Gastrocnemius medialis (tissue), 4 donors: ENCODE measurements around the gene STARD3NL. TPM values are rescaled to one million over a fixed set of nuclear protein-coding genes. Genes with fewer than 3 reads are reported as not detected.

Experiments
- ATAC-seq, 2 donors: fragments of 150-250 bp; one replicate each; pipeline ENCODE4 v1.9.1; 2016
- DNase-seq, 2 donors: peaks; one replicate each; pipeline ENCODE4 v3.0.0-alpha.2; 2019
- H3K27ac ChIP-seq, 4 donors: fragments of 200-600 bp; sonication (generic); 1 replicate in 1 of 4; 2 replicates in 3 of 4; pipeline ENCODE4 v1.5.1; 2016 to 2018; ENCODE audit warnings: mild to moderate bottlenecking in 2 of 4, moderate library complexity in 1 of 4
- H3K27me3 ChIP-seq, 3 donors: fragments of 200-600 bp; sonication (generic) in 2 of 3; 1 replicate in 1 of 3; 2 replicates in 2 of 3; pipeline versions ENCODE4 v1.5.1 to v1.6.0; 2016 to 2019; ENCODE audit warnings: mild to moderate bottlenecking in 1 of 3, moderate library complexity in 1 of 3
- H3K36me3 ChIP-seq, 2 donors: fragments of 200-600 bp; sonication (generic) in 1 of 2; one replicate each; pipeline ENCODE4 v1.5.1; 2017 to 2018
- H3K4me1 ChIP-seq, 2 donors: fragments of 200-600 bp; sonication (generic) in 1 of 2; one replicate each; pipeline ENCODE4 v1.5.1; 2016 to 2017; ENCODE audit warnings: mild to moderate bottlenecking in 2 of 2
- H3K4me3 ChIP-seq, 4 donors: fragments of 200-600 bp; sonication (generic) in 3 of 4; 1 replicate in 1 of 4; 2 replicates in 3 of 4; pipeline ENCODE4 v1.5.1; 2016 to 2019; ENCODE audit warnings: mild to moderate bottlenecking in 2 of 4
- H3K9me3 ChIP-seq, 3 donors: fragments of 200-600 bp; sonication (generic) in 2 of 3; 1 replicate in 1 of 3; 2 replicates in 2 of 3; pipeline ENCODE4 v1.5.1; 2016 to 2019
- POLR2A ChIP-seq, 2 donors: fragments of 450-650 bp; IDR thresholded peaks; one replicate each; pipeline ENCODE4 v1.6.1; 2017; ENCODE audit warnings: antibody characterized with exemption in 2 of 2, mild to moderate bottlenecking in 2 of 2, moderate library complexity in 2 of 2
- in situ Hi-C, 4 donors: fragments of 200-750 bp; cut with MboI; loops; one replicate each; pipeline versions ENCODE4 v1.15.0 to v1.8.0; 2017; ENCODE audit warnings: low sequenced_read_pairs in 4 of 4
- intact Hi-C: fragments of 100-400 bp; cut with DNase I; formaldehyde crosslinking; loops from one replicate; pipeline ENCODE4 v1.15.1; 2023; ENCODE audit warnings: low total_unique reads
- total RNA-seq, 4 donors: library from RNA; depleted of rRNA; stranded (reverse); fragments of >200 nt; gene quantifications; one replicate each; pipeline versions ENCODE4 v1.1.0 to v1.2.3, GENCODE V29; 2016
- TF ChIP-seq, protein P1 (sequence below), 5 experiments: fragments of 450-650 bp in 3 of 5; fragments of 200-600 bp in 2 of 5; sonication (generic) in 2 of 5; IDR thresholded peaks in 4 of 5; conservative IDR thresholded peaks in 1 of 5; 1 replicate in 4 of 5; 2 replicates in 1 of 5; pipeline ENCODE4 v1.5.1; 2016 to 2019; ENCODE audit warnings: antibody characterized with exemption in 5 of 5, mild to moderate bottlenecking in 3 of 5, moderate library complexity in 3 of 5

The STARD3NL gene
- total RNA-seq, 4 donors from 2014 or later, result 18.1 to 22.0 (median 19.7) TPM

DNA sequence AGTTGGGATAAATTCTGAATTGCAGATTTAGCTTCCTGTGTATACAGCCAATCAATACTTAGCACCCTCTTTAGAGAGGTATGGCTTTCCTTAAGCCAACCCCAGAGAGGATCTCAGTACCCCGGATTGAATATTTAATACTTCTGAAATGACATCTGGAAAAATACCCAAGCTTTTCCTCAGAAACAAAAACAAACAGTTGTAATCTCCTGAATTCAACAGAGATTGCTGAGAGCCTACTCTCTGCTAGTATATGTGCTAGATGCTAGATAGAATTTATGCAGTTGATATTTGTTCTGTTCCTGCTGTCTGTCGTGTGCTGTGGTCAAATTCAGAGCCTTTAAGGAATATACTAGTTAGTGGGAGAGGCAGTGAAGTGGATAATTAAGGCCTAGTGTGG, 21.1 kb downstream of the STARD3NL start:
- peaks cover 0 to 5% of the 10 kb centered on the region in 2 donors for H3K36me3 ChIP-seq
- no peaks in the 10 kb centered on the region for H3K27me3 ChIP-seq
- DNase-seq (no peak), ATAC-seq (no peak)
- peaks cover 8 to 20% of the 10 kb centered on the region in 2 donors for H3K4me1 ChIP-seq
- H3K4me3 ChIP-seq, result no peak overlapping the region
- in situ Hi-C loops, result no loop called here
- intact Hi-C loops, result no loop called here
- no peaks in the 10 kb centered on the region for H3K9me3 ChIP-seq
- H3K27ac ChIP-seq, result no peak overlapping the region
- no peak for TF ChIP-seq POLR2A (IDR thresholded peaks at IDR 0.05)
- TF ChIP-seq, protein P1, sequence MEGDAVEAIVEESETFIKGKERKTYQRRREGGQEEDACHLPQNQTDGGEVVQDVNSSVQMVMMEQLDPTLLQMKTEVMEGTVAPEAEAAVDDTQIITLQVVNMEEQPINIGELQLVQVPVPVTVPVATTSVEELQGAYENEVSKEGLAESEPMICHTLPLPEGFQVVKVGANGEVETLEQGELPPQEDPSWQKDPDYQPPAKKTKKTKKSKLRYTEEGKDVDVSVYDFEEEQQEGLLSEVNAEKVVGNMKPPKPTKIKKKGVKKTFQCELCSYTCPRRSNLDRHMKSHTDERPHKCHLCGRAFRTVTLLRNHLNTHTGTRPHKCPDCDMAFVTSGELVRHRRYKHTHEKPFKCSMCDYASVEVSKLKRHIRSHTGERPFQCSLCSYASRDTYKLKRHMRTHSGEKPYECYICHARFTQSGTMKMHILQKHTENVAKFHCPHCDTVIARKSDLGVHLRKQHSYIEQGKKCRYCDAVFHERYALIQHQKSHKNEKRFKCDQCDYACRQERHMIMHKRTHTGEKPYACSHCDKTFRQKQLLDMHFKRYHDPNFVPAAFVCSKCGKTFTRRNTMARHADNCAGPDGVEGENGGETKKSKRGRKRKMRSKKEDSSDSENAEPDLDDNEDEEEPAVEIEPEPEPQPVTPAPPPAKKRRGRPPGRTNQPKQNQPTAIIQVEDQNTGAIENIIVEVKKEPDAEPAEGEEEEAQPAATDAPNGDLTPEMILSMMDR (IDR thresholded peaks at IDR 0.05 in 4 of 5, conservative IDR thresholded peaks at IDR 0.05 in 1 of 5), result no peak

DNA sequence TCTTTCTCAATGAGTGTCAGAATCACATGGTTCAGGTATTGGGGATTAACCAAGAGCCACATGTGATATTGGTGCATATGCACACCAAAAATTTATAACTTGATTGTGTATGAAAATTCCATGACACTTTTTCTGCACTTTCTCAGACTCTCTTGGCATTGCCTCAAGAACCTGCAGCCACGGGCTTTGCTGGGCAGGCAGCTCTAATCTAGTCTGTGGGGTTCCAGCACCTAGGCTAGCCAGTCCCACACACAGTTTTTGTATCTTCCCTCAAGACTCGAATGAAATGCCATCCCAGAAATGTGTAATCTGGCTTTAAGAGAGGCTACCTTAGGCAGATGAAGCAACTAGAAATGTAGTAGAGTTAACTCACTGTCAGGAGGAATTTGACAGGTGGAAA, 21.7 kb downstream of the STARD3NL start:
- Histone ChIP-seq H3K36me3 (peaks cover 0 to 5% of the 10 kb centered on the region in 2 donors), H3K9me3 (no peaks in the 10 kb centered on the region), H3K27ac (no peak overlapping the region), H3K4me3 (no peak overlapping the region), H3K27me3 (no peaks in the 10 kb centered on the region), H3K4me1 (peaks cover 8 to 20% of the 10 kb centered on the region in 2 donors)
- ATAC-seq (no peak), DNase-seq (no peak)
- in situ Hi-C loops (loop anchor here in 1 of 4 donors (25.0 kb wide), 1 partner anchor 287 kb away; the partner anchor contains the start of genes EPDR1 and SFRP4), intact Hi-C loops (no loop called here)
- TF ChIP-seq, protein P1 (IDR thresholded peaks at IDR 0.05 in 4 of 5, conservative IDR thresholded peaks at IDR 0.05 in 1 of 5), result no peak
- TF ChIP-seq POLR2A (IDR thresholded peaks at IDR 0.05), result no peak

DNA sequence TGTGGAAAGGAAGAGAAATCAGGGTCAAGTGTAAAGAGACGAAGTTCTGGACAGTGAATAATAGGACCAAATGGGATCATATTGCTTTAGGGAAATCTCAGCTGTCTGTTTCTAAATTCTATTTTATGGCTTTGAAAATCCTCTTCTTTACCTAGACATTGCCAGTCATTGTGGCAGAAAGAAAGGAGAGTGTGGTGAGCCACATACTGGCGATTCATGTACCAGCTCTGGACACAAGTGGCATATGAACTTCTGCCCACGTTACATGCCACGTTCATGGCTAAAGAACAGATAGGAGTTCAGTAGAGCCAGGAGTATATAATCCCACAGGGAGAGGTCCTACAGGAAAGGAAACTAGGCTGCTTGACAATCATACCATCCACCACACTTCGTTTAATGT, 28.0 kb downstream of the STARD3NL start:
- Histone ChIP-seq H3K9me3 (no peaks in the 10 kb centered on the region), H3K27ac (no peak overlapping the region), H3K4me3 (no peak overlapping the region), H3K27me3 (no peaks in the 10 kb centered on the region), H3K4me1 (no peaks in the 10 kb centered on the region), H3K36me3 (peaks cover 0 to 5% of the 10 kb centered on the region in 2 donors)
- no peak for TF ChIP-seq POLR2A (IDR thresholded peaks at IDR 0.05)
- TF ChIP-seq, protein P1 (IDR thresholded peaks at IDR 0.05 in 4 of 5, conservative IDR thresholded peaks at IDR 0.05 in 1 of 5), result no peak
- ATAC-seq (no peak), DNase-seq (no peak)
- in situ Hi-C loops (loop anchor here in 1 of 4 donors (25.0 kb wide), 1 partner anchor 294 kb away; the partner anchor contains the start of genes EPDR1 and SFRP4), intact Hi-C loops (no loop called here)

DNA sequence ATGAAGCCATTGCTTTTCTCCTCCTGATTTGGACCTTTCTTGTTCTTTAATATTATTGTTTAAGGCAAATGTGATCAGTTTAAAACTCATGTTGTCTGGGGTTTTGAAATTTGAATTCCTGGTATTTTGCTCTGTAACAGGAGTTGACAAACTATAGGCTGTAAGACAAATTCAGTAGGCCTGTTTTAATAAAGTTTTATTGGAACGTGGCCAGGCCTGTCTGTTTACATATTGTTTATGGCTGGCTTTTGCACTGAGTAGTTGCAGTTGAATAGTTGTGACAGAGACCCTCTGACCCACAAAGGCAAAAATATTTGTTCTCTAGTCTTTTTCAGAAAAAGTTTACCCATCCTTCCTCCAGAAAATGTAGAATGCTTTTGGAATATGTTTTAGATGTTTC, 29.8 kb downstream of the STARD3NL start:
- no peak overlapping the region for H3K4me3 ChIP-seq
- no peaks in the 10 kb centered on the region for H3K27me3 ChIP-seq
- ATAC-seq (no peak), DNase-seq (no peak)
- TF ChIP-seq POLR2A (IDR thresholded peaks at IDR 0.05), result no peak
- TF ChIP-seq, protein P1 (IDR thresholded peaks at IDR 0.05 in 4 of 5, conservative IDR thresholded peaks at IDR 0.05 in 1 of 5), result no peak
- no peaks in the 10 kb centered on the region for H3K9me3 ChIP-seq
- H3K4me1 ChIP-seq, result peaks cover 0 to 8% of the 10 kb centered on the region in 2 donors
- in situ Hi-C loops, result loop anchor here in 1 of 4 donors (25.0 kb wide), 1 partner anchor 296 kb away; the partner anchor contains the start of genes EPDR1 and SFRP4
- H3K27ac ChIP-seq, result no peak overlapping the region
- no peaks in the 10 kb centered on the region for H3K36me3 ChIP-seq
- intact Hi-C loops, result no loop called here

DNA sequence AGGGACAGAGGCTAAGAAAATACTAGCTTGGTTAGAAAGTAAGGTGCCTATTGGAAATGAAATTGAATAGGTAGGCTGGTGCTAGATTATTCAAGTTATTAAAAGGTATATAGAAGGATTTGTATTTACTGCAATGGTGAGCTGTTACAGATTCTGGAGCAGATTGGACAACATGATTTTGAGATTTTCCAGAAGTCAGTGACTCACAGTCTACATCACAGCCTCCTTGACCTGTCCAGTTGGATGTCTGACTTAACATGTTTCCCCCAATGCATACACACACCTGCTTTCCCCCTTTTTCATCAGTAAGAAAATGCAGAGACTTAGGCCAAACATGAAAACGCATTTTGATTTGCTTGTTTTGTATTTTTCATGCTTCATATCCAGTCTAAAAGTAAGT, 33.4 kb downstream of the STARD3NL start:
- Histone ChIP-seq H3K27ac (no peak overlapping the region), H3K4me1 (peaks cover 10 to 19% of the 10 kb centered on the region in 2 donors), H3K27me3 (no peaks in the 10 kb centered on the region), H3K9me3 (no peaks in the 10 kb centered on the region), H3K36me3 (no peaks in the 10 kb centered on the region), H3K4me3 (no peak overlapping the region)
- DNase-seq (no peak), ATAC-seq (no peak)
- in situ Hi-C loops (loop anchor here in 1 of 4 donors (25.0 kb wide), 1 partner anchor 299 kb away; the partner anchor contains the start of genes EPDR1 and SFRP4), intact Hi-C loops (loop anchor here (5.0 kb wide), 1 partner anchor 106 kb away; no protein-coding TSS in a partner anchor)
- no peak for TF ChIP-seq POLR2A (IDR thresholded peaks at IDR 0.05)
- TF ChIP-seq, protein P1 (IDR thresholded peaks at IDR 0.05 in 4 of 5, conservative IDR thresholded peaks at IDR 0.05 in 1 of 5), result no peak
